Large intestine (tissue), 3 donors: ENCODE measurements around the gene BABAM2. TPM values are rescaled to one million over a fixed set of nuclear protein-coding genes. Genes with fewer than 3 reads are reported as not detected.
A peak's percentile ranks its signal among the peaks of the same experiment; 100 is the strongest.
"Not testable (repeated sequence)": the region's sequence is repeated elsewhere in the genome, so short reads cannot be mapped to it uniquely, and the experiment has no call there.

Experiments used
- DNase-seq, 2 donors: peaks; one replicate each; pipeline versions ENCODE4 v3.0.0 to v3.0.0-alpha.2; 2013
- H3K27ac ChIP-seq: one replicate; pipeline ENCODE4 v1.5.1; 2013; ENCODE audit warnings: low read length
- H3K27me3 ChIP-seq: 2 replicates; pipeline ENCODE4 v1.6.1; 2013; ENCODE audit warnings: low read length; ENCODE audit not compliant: control insufficient read depth, insufficient read depth
- H3K36me3 ChIP-seq: 2 replicates; pipeline ENCODE4 v1.6.1; 2013; ENCODE audit warnings: low read length; ENCODE audit not compliant: control insufficient read depth, insufficient read depth
- H3K4me1 ChIP-seq: one replicate; pipeline ENCODE4 v1.6.1; 2013; ENCODE audit warnings: low read length; ENCODE audit not compliant: control insufficient read depth, insufficient read depth
- H3K4me3 ChIP-seq: one replicate; pipeline ENCODE4 v1.5.1; 2013; ENCODE audit warnings: low read length
- H3K9me3 ChIP-seq: one replicate; pipeline ENCODE4 v1.6.1; 2013; ENCODE audit warnings: mild to moderate bottlenecking, low read depth, low read length, moderate library complexity; ENCODE audit not compliant: control insufficient read depth
- WGBS: methylation state at CpG from one replicate; pipeline ENCODE4 v1.1.5; 2013; ENCODE audit warnings: low lambda C conversion rate; ENCODE audit not compliant: insufficient coverage; 5-methylcytosine and 5-hydroxymethylcytosine counted together
- polyA plus RNA-seq: library from polyadenylated mRNA; unstranded; fragments of 120-200 nt; gene quantifications from one replicate; pipeline ENCODE4 v1.2.1, GENCODE V29; 2013

Gene BABAM2
- polyA plus RNA-seq, 1 donor, result 32.0 TPM

GRCh38 chr2:27958711-27959378 is 68.3 kb downstream of the BABAM2 start:
- DNase-seq, result peak in 1 of 2 donors; percentile 36
- Histone ChIP-seq H3K4me1 (peaks cover 18% of the 10 kb centered on the region), H3K9me3 (no peaks in the 10 kb centered on the region), H3K36me3 (no peaks in the 10 kb centered on the region), H3K4me3 (no peak overlapping the region), H3K27me3 (no peaks in the 10 kb centered on the region), H3K27ac (peak overlapping the region; percentile 62)
- WGBS, result no CpG with 5 or more reads among the region's 2 CpGs

- Histone ChIP-seq H3K4me3 (no peak overlapping the region), H3K4me1 (peaks cover 18% of the 10 kb centered on the region), H3K27ac (peak overlapping the region; percentile 62), H3K36me3 (no peaks in the 10 kb centered on the region), H3K27me3 (no peaks in the 10 kb centered on the region), H3K9me3 (no peaks in the 10 kb centered on the region)
- DNase-seq, result peak; percentile 64 to 87
- 25% methylated on average over 4 of the region's 4 CpGs for WGBS
Measured at GRCh38 chr2:27959496-27959895, 69.0 kb downstream of the BABAM2 start.

- Histone ChIP-seq H3K4me1 (peaks cover 18% of the 10 kb centered on the region), H3K36me3 (no peaks in the 10 kb centered on the region), H3K4me3 (no peak overlapping the region), H3K9me3 (no peaks in the 10 kb centered on the region), H3K27me3 (no peaks in the 10 kb centered on the region), H3K27ac (peak overlapping the region; percentile 62)
- WGBS, result 67% methylated on average over 1 of the region's 4 CpGs
- DNase-seq, result peak in 1 of 2 donors; percentile 44
Measured at GRCh38 chr2:27960237-27960912, 69.8 kb downstream of the BABAM2 start.

GRCh38 chr2:27962006-27962405 is 71.5 kb downstream of the BABAM2 start:
- no peak for DNase-seq
- no CpG with 5 or more reads among the region's 2 CpGs for WGBS
- Histone ChIP-seq H3K36me3 (no peaks in the 10 kb centered on the region), H3K27ac (no peak overlapping the region), H3K9me3 (no peaks in the 10 kb centered on the region), H3K4me1 (peaks cover 18% of the 10 kb centered on the region), H3K4me3 (no peak overlapping the region), H3K27me3 (no peaks in the 10 kb centered on the region)

- Histone ChIP-seq H3K27ac (no peak overlapping the region), H3K4me3 (no peak overlapping the region), H3K9me3 (peaks cover 7% of the 10 kb centered on the region), H3K27me3 (no peaks in the 10 kb centered on the region), H3K4me1 (peaks cover 18% of the 10 kb centered on the region), H3K36me3 (no peaks in the 10 kb centered on the region)
- DNase-seq, result no peak
- no CpG with 5 or more reads among the region's 1 CpG for WGBS
Measured at GRCh38 chr2:27963472-27963871, 72.9 kb downstream of the BABAM2 start.

- no peak for DNase-seq
- Histone ChIP-seq H3K4me3 (no peak overlapping the region), H3K4me1 (peaks cover 14% of the 10 kb centered on the region), H3K27ac (no peak overlapping the region), H3K9me3 (peaks cover 13% of the 10 kb centered on the region), H3K36me3 (no peaks in the 10 kb centered on the region), H3K27me3 (no peaks in the 10 kb centered on the region)
- 100% methylated on average over 1 of the region's 3 CpGs for whole genome bisulfite sequencing
Measured at GRCh38 chr2:27964067-27964466, 73.5 kb downstream of the BABAM2 start.

DNA sequence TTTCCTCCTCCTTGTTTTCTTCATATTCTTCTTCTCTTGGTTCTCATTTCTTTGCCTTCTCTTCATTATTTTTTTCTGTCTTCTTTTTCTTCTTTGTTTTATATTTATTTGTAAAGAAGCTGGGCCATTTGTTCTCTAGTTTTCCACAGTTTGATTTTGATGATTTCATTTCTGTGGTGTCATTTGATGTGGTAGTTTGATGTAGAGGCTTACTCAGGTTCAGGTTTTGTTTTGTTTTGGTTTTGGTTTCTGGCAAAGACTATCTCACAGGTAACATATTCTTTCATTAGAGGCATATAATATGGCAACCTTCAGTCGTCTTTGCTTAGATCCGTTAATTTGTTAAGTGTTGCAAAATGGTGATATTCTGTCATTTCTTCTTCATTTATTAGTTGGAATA is 75.3 kb downstream of the BABAM2 start:
- Histone ChIP-seq H3K27ac (no peak overlapping the region), H3K36me3 (no peaks in the 10 kb centered on the region), H3K9me3 (peaks cover 15% of the 10 kb centered on the region), H3K4me3 (no peak overlapping the region), H3K27me3 (no peaks in the 10 kb centered on the region), H3K4me1 (no peaks in the 10 kb centered on the region)
- no peak for DNase-seq
- WGBS, result 86% methylated on average over 1 of the region's 2 CpGs

- no peaks in the 10 kb centered on the region for H3K36me3 ChIP-seq
- no peaks in the 10 kb centered on the region for H3K4me1 ChIP-seq
- peaks cover 15% of the 10 kb centered on the region for H3K9me3 ChIP-seq
- H3K27me3 ChIP-seq, result no peaks in the 10 kb centered on the region
- DNase-seq, result no peak
- H3K27ac ChIP-seq, result no peak overlapping the region
- H3K4me3 ChIP-seq, result no peak overlapping the region
- no CpG with 5 or more reads among the region's 3 CpGs for WGBS
Measured at GRCh38 chr2:27966466-27966865, 75.9 kb downstream of the BABAM2 start.

- no peak for DNase-seq
- no peaks in the 10 kb centered on the region for H3K4me1 ChIP-seq
- H3K27ac ChIP-seq, result no peak overlapping the region
- H3K27me3 ChIP-seq, result no peaks in the 10 kb centered on the region
- no peaks in the 10 kb centered on the region for H3K36me3 ChIP-seq
- peaks cover 15% of the 10 kb centered on the region for H3K9me3 ChIP-seq
- H3K4me3 ChIP-seq, result no peak overlapping the region
- 80% methylated on average over 1 of the region's 4 CpGs for WGBS
Measured at GRCh38 chr2:27967076-27967475, 76.5 kb downstream of the BABAM2 start.

GRCh38 chr2:27968045-27968444 is 77.5 kb downstream of the BABAM2 start:
- not testable (repeated sequence) for DNase-seq, H3K4me1 ChIP-seq, H3K36me3 ChIP-seq, H3K27ac ChIP-seq, H3K27me3 ChIP-seq, H3K4me3 ChIP-seq
- peaks cover 15% of the 10 kb centered on the region for H3K9me3 ChIP-seq
- no CpG with 5 or more reads among the region's 4 CpGs for WGBS

- H3K27me3 ChIP-seq, H3K4me3 ChIP-seq, H3K4me1 ChIP-seq, DNase-seq, H3K27ac ChIP-seq, H3K36me3 ChIP-seq: not testable (repeated sequence)
- 100% methylated on average over 1 of the region's 2 CpGs for WGBS
- peaks cover 15% of the 10 kb centered on the region for H3K9me3 ChIP-seq
Measured at GRCh38 chr2:27968957-27969356, 78.4 kb downstream of the BABAM2 start.
